Sigmoid colon (tissue), 7 donors: ENCODE results near the gene SSC4D. TPM values are rescaled to one million over a fixed set of nuclear protein-coding genes. Genes with fewer than 3 reads are reported as not detected.

Experiments
- DNase-seq: peaks from one replicate; pipeline ENCODE4 v3.0.0-alpha.2; 2019
- H3K27ac ChIP-seq, 4 donors: fragments of 200-600 bp; sonication (generic); one replicate each; pipeline ENCODE4 v1.5.1; 2016 to 2019; ENCODE audit warnings: mild to moderate bottlenecking in 1 of 4
- H3K27me3 ChIP-seq, 3 donors: fragments of 200-600 bp; sonication (generic); one replicate each; pipeline ENCODE4 v1.5.1; 2019; ENCODE audit warnings: mild to moderate bottlenecking in 1 of 3
- H3K36me3 ChIP-seq, 4 donors: fragments of 200-600 bp; sonication (generic); one replicate each; pipeline ENCODE4 v1.5.1; 2016 to 2019
- H3K4me1 ChIP-seq, 4 donors: fragments of 200-600 bp; sonication (generic); one replicate each; pipeline ENCODE4 v1.5.1; 2017 to 2019
- H3K4me3 ChIP-seq, 4 donors: fragments of 200-600 bp; sonication (generic); one replicate each; pipeline ENCODE4 v1.5.1; 2017 to 2019; ENCODE audit warnings: mild to moderate bottlenecking in 2 of 4, moderate library complexity in 1 of 4
- H3K9me3 ChIP-seq, 4 donors: fragments of 200-600 bp in 3 of 4; sonication (generic) in 3 of 4; one replicate each; pipeline versions ENCODE4 v1.5.1 to v1.6.1; 2013 to 2019
- EP300 ChIP-seq, 4 donors: sonication (generic); formaldehyde crosslinking; IDR thresholded peaks; one replicate each; pipeline ENCODE4 v1.6.1; 2017; ENCODE audit warnings: antibody characterized with exemption in 4 of 4
- POLR2A ChIP-seq, 2 donors: fragments of 450-650 bp; IDR thresholded peaks; one replicate each; pipeline ENCODE4 v1.6.1; 2016; ENCODE audit warnings: antibody characterized with exemption in 2 of 2, mild to moderate bottlenecking in 2 of 2, moderate library complexity in 2 of 2
- POLR2AphosphoS5 ChIP-seq, 4 donors: sonication (generic); formaldehyde crosslinking; IDR thresholded peaks; one replicate each; pipeline ENCODE4 v1.6.1; 2017; ENCODE audit warnings: antibody characterized with exemption in 4 of 4
- WGBS, 2 donors: extraction: QIAGEN DNeasy Blood & Tissue Kit; methylation state at CpG; one replicate each; pipeline ENCODE4 v1.1.7; 2013; 5-methylcytosine and 5-hydroxymethylcytosine counted together
- intact Hi-C: fragments of 100-400 bp; cut with DNase I; formaldehyde crosslinking; loops from one replicate; pipeline ENCODE4 v1.15.1; 2023
- polyA plus RNA-seq, 3 donors: library from polyadenylated mRNA; stranded (reverse); fragments of 200-250 nt; gene quantifications; one replicate each; pipeline ENCODE4 v1.2.3, GENCODE V29; 2013
- total RNA-seq, 4 donors: library from RNA; depleted of rRNA; stranded (reverse); fragments of >200 nt; gene quantifications; one replicate each; pipeline ENCODE4 v1.1.0, GENCODE V29; 2016
- TF ChIP-seq, protein P1 (sequence below), 4 experiments: fragments of 450-650 bp in 3 of 4; fragments of 200-600 bp in 1 of 4; IDR thresholded peaks; one replicate each; pipeline ENCODE4 v1.5.1; 2016 to 2019; ENCODE audit warnings: antibody characterized with exemption in 4 of 4, mild to moderate bottlenecking in 3 of 4, moderate library complexity in 2 of 4
- donor health status: healthy with polysubstance abuse.
- donor health status: Bipolar disorder and iron deficiency.
- donor health status: healthy.

SSC4D gene
- total and polyA plus RNA-seq, 7 donors = 0.47 to 3.6 (median 0.93) TPM; not detected in 3

DNA sequence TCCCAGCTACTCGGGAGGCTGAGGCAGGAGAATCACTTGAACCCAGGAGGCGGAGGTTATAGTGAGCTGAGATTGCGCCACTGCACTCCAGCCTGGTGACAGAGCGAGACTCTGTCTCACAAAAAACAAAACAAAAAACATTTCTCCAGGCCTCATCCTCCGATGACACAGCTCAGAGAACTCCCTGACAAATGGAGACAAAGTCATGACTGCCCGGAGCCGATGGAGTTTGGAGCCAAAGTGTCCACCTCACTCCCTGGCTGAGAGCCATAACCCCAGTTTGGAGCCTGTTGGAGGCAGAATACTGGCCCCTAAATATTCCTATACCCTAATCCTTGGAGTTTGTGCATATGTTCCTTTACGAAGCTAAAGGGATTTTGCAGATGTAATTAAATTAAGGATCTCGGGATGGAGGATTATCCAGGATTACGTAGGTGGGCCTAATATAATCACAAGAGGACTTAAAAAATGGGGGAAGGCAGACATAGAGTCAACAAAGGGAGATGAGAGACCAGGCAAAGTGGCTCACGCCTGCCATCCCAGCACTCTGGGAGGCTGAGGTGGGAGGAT is 22.7 kb downstream of the SSC4D start:
- intact Hi-C loops = no loop called here
- H3K4me1 ChIP-seq = peaks cover 0 to 10% (median 7%) of the 10 kb centered on the region in 4 donors
- no peaks in the 10 kb centered on the region for H3K27me3 ChIP-seq
- no peak overlapping the region for H3K4me3 ChIP-seq
- no peak for TF ChIP-seq POLR2AphosphoS5 (IDR thresholded peaks at IDR 0.05)
- TF ChIP-seq, protein P1, sequence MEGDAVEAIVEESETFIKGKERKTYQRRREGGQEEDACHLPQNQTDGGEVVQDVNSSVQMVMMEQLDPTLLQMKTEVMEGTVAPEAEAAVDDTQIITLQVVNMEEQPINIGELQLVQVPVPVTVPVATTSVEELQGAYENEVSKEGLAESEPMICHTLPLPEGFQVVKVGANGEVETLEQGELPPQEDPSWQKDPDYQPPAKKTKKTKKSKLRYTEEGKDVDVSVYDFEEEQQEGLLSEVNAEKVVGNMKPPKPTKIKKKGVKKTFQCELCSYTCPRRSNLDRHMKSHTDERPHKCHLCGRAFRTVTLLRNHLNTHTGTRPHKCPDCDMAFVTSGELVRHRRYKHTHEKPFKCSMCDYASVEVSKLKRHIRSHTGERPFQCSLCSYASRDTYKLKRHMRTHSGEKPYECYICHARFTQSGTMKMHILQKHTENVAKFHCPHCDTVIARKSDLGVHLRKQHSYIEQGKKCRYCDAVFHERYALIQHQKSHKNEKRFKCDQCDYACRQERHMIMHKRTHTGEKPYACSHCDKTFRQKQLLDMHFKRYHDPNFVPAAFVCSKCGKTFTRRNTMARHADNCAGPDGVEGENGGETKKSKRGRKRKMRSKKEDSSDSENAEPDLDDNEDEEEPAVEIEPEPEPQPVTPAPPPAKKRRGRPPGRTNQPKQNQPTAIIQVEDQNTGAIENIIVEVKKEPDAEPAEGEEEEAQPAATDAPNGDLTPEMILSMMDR (IDR thresholded peaks at IDR 0.05) = no peak
- TF ChIP-seq POLR2A (IDR thresholded peaks at IDR 0.05) = no peak
- no peak for TF ChIP-seq EP300 (IDR thresholded peaks at IDR 0.05)
- DNase-seq = no peak
- no peaks in the 10 kb centered on the region for H3K9me3 ChIP-seq
- no peaks in the 10 kb centered on the region for H3K36me3 ChIP-seq
- H3K27ac ChIP-seq = no peak overlapping the region
- WGBS, 2 donors = 88 to 91% methylated on average over 11 of the region's 11 CpGs

DNA sequence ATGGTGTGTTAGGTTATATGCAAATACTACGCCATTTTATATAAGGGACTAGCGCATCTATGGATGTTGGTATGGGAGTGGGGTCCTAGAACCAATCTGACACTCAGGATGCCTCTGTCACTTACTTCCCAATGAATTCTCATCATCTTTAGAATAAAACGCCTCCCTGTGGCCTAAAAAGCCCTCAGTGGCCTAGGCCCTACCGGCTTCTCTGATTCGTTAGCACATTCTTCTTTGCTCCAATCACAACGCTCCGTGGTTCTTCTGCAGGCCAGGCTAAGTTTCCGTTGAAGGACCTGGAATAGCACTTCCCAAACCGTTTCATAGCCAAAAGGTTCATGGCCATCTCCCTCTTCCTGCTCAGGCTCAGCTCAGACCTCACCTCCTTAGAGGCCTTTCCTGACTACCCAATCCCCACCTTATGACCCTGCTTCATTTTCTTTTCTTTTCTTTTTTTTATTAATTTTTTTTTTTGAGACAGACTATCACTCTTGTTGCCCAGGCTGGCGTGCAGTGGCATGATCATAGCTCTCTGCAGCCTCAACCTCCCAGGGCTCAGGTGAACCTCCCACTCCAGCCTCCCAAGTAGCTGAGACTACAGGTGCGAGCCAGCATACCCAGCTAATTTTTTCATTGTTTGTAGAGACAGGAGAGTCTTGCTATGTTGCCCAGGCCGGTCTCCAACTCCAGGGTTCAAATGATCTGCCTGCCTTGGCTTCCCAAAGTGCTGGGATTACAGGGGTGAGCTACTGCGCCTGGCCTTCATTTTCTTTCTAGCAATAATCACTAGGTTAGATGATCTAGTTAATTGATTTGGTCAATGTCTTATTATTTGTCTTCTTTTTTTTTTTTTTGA is 26.2 kb downstream of the SSC4D start:
- H3K4me3 ChIP-seq = no peak overlapping the region
- TF ChIP-seq POLR2A (IDR thresholded peaks at IDR 0.05) = no peak
- TF ChIP-seq POLR2AphosphoS5 (IDR thresholded peaks at IDR 0.05) = no peak
- TF ChIP-seq, protein P1 (IDR thresholded peaks at IDR 0.05) = no peak
- no peak for TF ChIP-seq EP300 (IDR thresholded peaks at IDR 0.05)
- WGBS, 2 donors = 84 to 90% methylated on average over 13 of the region's 13 CpGs

DNA sequence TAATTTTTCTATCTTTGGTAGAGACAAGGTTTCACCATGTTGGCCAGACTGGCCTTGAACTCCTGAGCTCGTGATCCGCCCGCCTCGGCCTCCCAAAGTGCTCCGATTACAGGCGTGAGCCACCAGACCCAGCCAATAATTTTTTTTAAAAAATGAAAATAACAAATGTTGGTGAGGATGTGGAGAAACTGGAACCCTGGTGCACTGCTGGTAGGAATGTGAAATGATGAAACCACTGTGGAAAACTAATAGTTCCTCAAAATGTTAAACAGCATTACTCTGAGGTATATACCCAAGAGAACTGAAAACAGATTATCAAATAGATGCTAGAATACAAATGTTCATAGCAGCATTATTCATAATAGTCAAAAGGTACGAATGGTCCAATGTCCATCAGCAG is 27.7 kb downstream of the SSC4D start:
- TF ChIP-seq POLR2A (IDR thresholded peaks at IDR 0.05) = no peak
- TF ChIP-seq EP300 (IDR thresholded peaks at IDR 0.05) = no peak
- TF ChIP-seq POLR2AphosphoS5 (IDR thresholded peaks at IDR 0.05) = no peak
- TF ChIP-seq, protein P1 (IDR thresholded peaks at IDR 0.05) = no peak
- Histone ChIP-seq H3K27ac (no peak overlapping the region), H3K27me3 (no peaks in the 10 kb centered on the region), H3K4me3 (no peak overlapping the region), H3K36me3 (no peaks in the 10 kb centered on the region), H3K9me3 (no peaks in the 10 kb centered on the region), H3K4me1 (peaks cover 0 to 16% (median 13%) of the 10 kb centered on the region in 4 donors)
- no peak for DNase-seq
- intact Hi-C loops = no loop called here
- 86 to 91% methylated on average over 7 of the region's 7 CpGs for WGBS, 2 donors

More for the DNA sequence above, 26.2 kb downstream of the SSC4D start:
- H3K27me3 ChIP-seq = no peaks in the 10 kb centered on the region
- no peaks in the 10 kb centered on the region for H3K36me3 ChIP-seq
- peaks cover 0 to 16% (median 13%) of the 10 kb centered on the region in 4 donors for H3K4me1 ChIP-seq
- H3K27ac ChIP-seq = no peak overlapping the region
- intact Hi-C loops = no loop called here
- no peak for DNase-seq
- no peaks in the 10 kb centered on the region for H3K9me3 ChIP-seq

DNA sequence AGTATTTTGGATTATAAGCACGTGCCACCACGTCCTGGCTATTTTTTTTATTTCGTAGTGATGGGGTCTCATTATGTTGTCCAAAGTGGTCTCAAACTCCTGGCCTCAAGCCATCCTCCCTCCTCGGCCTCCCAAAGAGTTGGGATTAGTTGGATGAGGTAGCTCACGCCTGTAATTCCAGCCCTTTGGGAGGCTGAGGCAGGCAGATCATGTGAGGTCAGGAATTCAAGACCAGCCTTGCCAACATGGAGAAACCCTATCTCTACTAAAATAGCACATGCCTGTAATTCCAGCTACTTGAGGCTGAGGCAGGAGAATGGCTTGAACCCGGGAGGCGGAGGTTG is 28.9 kb downstream of the SSC4D start:
- WGBS, 2 donors = 80 to 81% methylated on average over 7 of the region's 7 CpGs
- H3K27me3 ChIP-seq = no peaks in the 10 kb centered on the region
- TF ChIP-seq, protein P1 (IDR thresholded peaks at IDR 0.05) = no peak
- TF ChIP-seq POLR2AphosphoS5 (IDR thresholded peaks at IDR 0.05) (no peak), EP300 (IDR thresholded peaks at IDR 0.05) (no peak), POLR2A (IDR thresholded peaks at IDR 0.05) (no peak)
- DNase-seq = no peak
- no peaks in the 10 kb centered on the region for H3K9me3 ChIP-seq
- peak overlapping the region; percentile 16 to 48 (median 43) for H3K4me3 ChIP-seq
- no peaks in the 10 kb centered on the region for H3K36me3 ChIP-seq
- H3K27ac ChIP-seq = peak overlapping the region; percentile 87 to 92 (median 88)
- intact Hi-C loops = no loop called here
- H3K4me1 ChIP-seq = peaks cover 0 to 16% (median 13%) of the 10 kb centered on the region in 4 donors
